ENCODE results near the gene DNAJC4. TPM values are rescaled to one million over a fixed set of nuclear protein-coding genes. Genes with fewer than 3 reads are reported as not detected.
A peak's percentile ranks its signal among the peaks of the same experiment; 100 is the strongest.

The DNAJC4 gene
- total and polyA plus RNA-seq, 2 donors from 2014 or later: 31.1 to 102 TPM

- TF ChIP-seq CTCF (IDR thresholded peaks at IDR 0.05; ENCODE audit: borderline replicate concordance, extremely low read depth, insufficient read depth): no peak
- Histone ChIP-seq H3K9me3 (ENCODE audit: control insufficient read depth in 2 of 3, insufficient read depth in 1 of 3, low read length in 3 of 3) (no peaks in the 10 kb centered on the region), H3K36me3 (ENCODE audit: control insufficient read depth in 2 of 3, insufficient read depth in 3 of 3, low read length in 3 of 3) (peaks cover 0 to 6% (median 6%) of the 10 kb centered on the region in 3 donors), H3K27ac (ENCODE audit: low read depth in 2 of 2, low read length in 2 of 2) (no peak overlapping the region), H3K4me1 (ENCODE audit: control insufficient read depth in 2 of 3, insufficient read depth in 2 of 3, low read depth in 1 of 3, low read length in 3 of 3) (peaks cover 0 to 14% (median 5%) of the 10 kb centered on the region in 3 donors), H3K9ac (ENCODE audit: low read length in 3 of 3) (no peak overlapping the region), H3K4me3 (ENCODE audit: low read length in 3 of 3) (no peak overlapping the region), H3K27me3 (ENCODE audit: control insufficient read depth, insufficient read depth, low read length) (no peaks in the 10 kb centered on the region)
- FAIRE-seq: no peak
- intact Hi-C loops (cut with DNase I): no loop called here
- peak in 1 of 5 donors; percentile 61 for DNase-seq
Observed at GRCh38 chr11:64256300-64256699, 26.0 kb downstream of the DNAJC4 start.

GRCh38 chr11:64258356-64258755, 28.0 kb downstream of the DNAJC4 start:
- FAIRE-seq (no peak), DNase-seq (peak in 1 of 5 donors; percentile 67)
- no peaks in the 10 kb centered on the region for H3K9me3 ChIP-seq (ENCODE audit: control insufficient read depth in 2 of 3, insufficient read depth in 1 of 3, low read length in 3 of 3)
- no peak overlapping the region for H3K4me3 ChIP-seq (ENCODE audit: low read length in 3 of 3)
- H3K9ac ChIP-seq (ENCODE audit: low read length in 3 of 3): no peak overlapping the region
- H3K27me3 ChIP-seq (ENCODE audit: control insufficient read depth, insufficient read depth, low read length): no peaks in the 10 kb centered on the region
- intact Hi-C loops (cut with DNase I): no loop called here
- TF ChIP-seq CTCF (IDR thresholded peaks at IDR 0.05; ENCODE audit: borderline replicate concordance, extremely low read depth, insufficient read depth): no peak
- no peak overlapping the region for H3K27ac ChIP-seq (ENCODE audit: low read depth in 2 of 2, low read length in 2 of 2)
- peaks cover 0 to 3% (median 0%) of the 10 kb centered on the region in 3 donors for H3K4me1 ChIP-seq (ENCODE audit: control insufficient read depth in 2 of 3, insufficient read depth in 2 of 3, low read depth in 1 of 3, low read length in 3 of 3)
- peaks cover 0 to 6% (median 6%) of the 10 kb centered on the region in 3 donors for H3K36me3 ChIP-seq (ENCODE audit: control insufficient read depth in 2 of 3, insufficient read depth in 3 of 3, low read length in 3 of 3)

GRCh38 chr11:64258946-64259532, 28.7 kb downstream of the DNAJC4 start:
- no peak overlapping the region for H3K4me3 ChIP-seq (ENCODE audit: low read length in 3 of 3)
- no peak overlapping the region for H3K9ac ChIP-seq (ENCODE audit: low read length in 3 of 3)
- H3K4me1 ChIP-seq (ENCODE audit: control insufficient read depth in 2 of 3, insufficient read depth in 2 of 3, low read depth in 1 of 3, low read length in 3 of 3): peaks cover 0 to 2% (median 0%) of the 10 kb centered on the region in 3 donors
- DNase-seq: peak in 1 of 5 donors; percentile 63
- intact Hi-C loops (cut with DNase I): no loop called here
- H3K27me3 ChIP-seq (ENCODE audit: control insufficient read depth, insufficient read depth, low read length): no peaks in the 10 kb centered on the region
- no peak for TF ChIP-seq CTCF (IDR thresholded peaks at IDR 0.05; ENCODE audit: borderline replicate concordance, extremely low read depth, insufficient read depth)
- FAIRE-seq: no peak
- H3K36me3 ChIP-seq (ENCODE audit: control insufficient read depth in 2 of 3, insufficient read depth in 3 of 3, low read length in 3 of 3): peaks cover 0 to 6% (median 6%) of the 10 kb centered on the region in 3 donors
- no peak overlapping the region for H3K27ac ChIP-seq (ENCODE audit: low read depth in 2 of 2, low read length in 2 of 2)
- H3K9me3 ChIP-seq (ENCODE audit: control insufficient read depth in 2 of 3, insufficient read depth in 1 of 3, low read length in 3 of 3): no peaks in the 10 kb centered on the region
